Gastrocnemius medialis (tissue), 4 donors: ENCODE measurements around the gene ARHGEF35.
"Not testable (repeated sequence)": the region's sequence is repeated elsewhere in the genome, so short reads cannot be mapped to it uniquely, and the experiment has no call there.

Experiments
- CTCF ChIP-seq, 5 experiments: fragments of 450-650 bp in 3 of 5; fragments of 200-600 bp in 2 of 5; sonication (generic) in 2 of 5; IDR thresholded peaks in 4 of 5; conservative IDR thresholded peaks in 1 of 5; 1 replicate in 4 of 5; 2 replicates in 1 of 5; pipeline ENCODE4 v1.5.1; 2016 to 2019; ENCODE audit warnings: antibody characterized with exemption in 5 of 5, mild to moderate bottlenecking in 3 of 5, moderate library complexity in 3 of 5
- POLR2A ChIP-seq, 2 donors: fragments of 450-650 bp; IDR thresholded peaks; one replicate each; pipeline ENCODE4 v1.6.1; 2017; ENCODE audit warnings: antibody characterized with exemption in 2 of 2, mild to moderate bottlenecking in 2 of 2, moderate library complexity in 2 of 2

GRCh38 chr7:144231027-144231426 is 35.4 kb upstream of the ARHGEF35 start:
- TF ChIP-seq CTCF (IDR thresholded peaks at IDR 0.05 in 4 of 5, conservative IDR thresholded peaks at IDR 0.05 in 1 of 5); POLR2A (IDR thresholded peaks at IDR 0.05): not testable (repeated sequence)
